ENCODE data around the gene NMNAT3. TPM values are rescaled to one million over a fixed set of nuclear protein-coding genes. Genes with fewer than 3 reads are reported as not detected.
A peak's percentile ranks its signal among the peaks of the same experiment; 100 is the strongest.

The NMNAT3 gene
- total RNA-seq, 2 experiments from 2014 or later, result 3.6 to 5.5 TPM

DNA sequence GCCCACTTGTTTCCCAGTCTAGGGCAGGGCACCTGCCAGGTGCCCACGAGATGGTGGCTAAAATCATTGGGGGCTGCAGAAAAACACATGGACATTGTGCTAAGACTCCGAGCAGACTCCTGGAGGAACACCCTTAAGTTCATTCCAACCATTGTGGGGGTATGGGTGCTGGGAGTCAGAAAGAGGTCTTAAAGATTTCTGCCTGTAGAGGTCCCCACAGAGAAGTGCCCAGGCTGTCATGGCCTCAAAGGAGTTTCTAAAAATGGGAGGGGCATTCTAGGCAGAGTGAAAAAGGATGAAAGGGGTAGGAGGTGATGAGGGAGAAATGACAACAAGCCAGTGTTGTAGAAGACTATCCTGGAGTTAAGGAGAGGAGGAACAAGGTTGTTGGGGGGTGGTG, 155.4 kb downstream of the NMNAT3 start:
- Mint-ChIP-seq H3K9me3 (no peaks in the 10 kb centered on the region), H3K36me3 (no peaks in the 10 kb centered on the region), H3K27ac (no peak overlapping the region), H3K4me3 (no peak overlapping the region), H3K4me1 (no peaks in the 10 kb centered on the region), H3K27me3 (no peaks in the 10 kb centered on the region)
- DNase-seq, result no peak

- no peaks in the 10 kb centered on the region for H3K4me1 Mint-ChIP-seq
- DNase-seq, result no peak
- H3K4me3 Mint-ChIP-seq, result no peak overlapping the region
- H3K27me3 Mint-ChIP-seq, result no peaks in the 10 kb centered on the region
- H3K9me3 Mint-ChIP-seq, result no peaks in the 10 kb centered on the region
- no peak overlapping the region for H3K27ac Mint-ChIP-seq
- H3K36me3 Mint-ChIP-seq, result no peaks in the 10 kb centered on the region
These were observed 156.0 kb downstream of the NMNAT3 start for GRCh38 chr3:139521816-139522215.

GRCh38 chr3:139521144-139521543, 156.6 kb downstream of the NMNAT3 start:
- Mint-ChIP-seq H3K27me3 (no peaks in the 10 kb centered on the region), H3K4me1 (no peaks in the 10 kb centered on the region), H3K27ac (no peak overlapping the region), H3K9me3 (no peaks in the 10 kb centered on the region), H3K4me3 (no peak overlapping the region), H3K36me3 (no peaks in the 10 kb centered on the region)
- DNase-seq, result no peak

DNA sequence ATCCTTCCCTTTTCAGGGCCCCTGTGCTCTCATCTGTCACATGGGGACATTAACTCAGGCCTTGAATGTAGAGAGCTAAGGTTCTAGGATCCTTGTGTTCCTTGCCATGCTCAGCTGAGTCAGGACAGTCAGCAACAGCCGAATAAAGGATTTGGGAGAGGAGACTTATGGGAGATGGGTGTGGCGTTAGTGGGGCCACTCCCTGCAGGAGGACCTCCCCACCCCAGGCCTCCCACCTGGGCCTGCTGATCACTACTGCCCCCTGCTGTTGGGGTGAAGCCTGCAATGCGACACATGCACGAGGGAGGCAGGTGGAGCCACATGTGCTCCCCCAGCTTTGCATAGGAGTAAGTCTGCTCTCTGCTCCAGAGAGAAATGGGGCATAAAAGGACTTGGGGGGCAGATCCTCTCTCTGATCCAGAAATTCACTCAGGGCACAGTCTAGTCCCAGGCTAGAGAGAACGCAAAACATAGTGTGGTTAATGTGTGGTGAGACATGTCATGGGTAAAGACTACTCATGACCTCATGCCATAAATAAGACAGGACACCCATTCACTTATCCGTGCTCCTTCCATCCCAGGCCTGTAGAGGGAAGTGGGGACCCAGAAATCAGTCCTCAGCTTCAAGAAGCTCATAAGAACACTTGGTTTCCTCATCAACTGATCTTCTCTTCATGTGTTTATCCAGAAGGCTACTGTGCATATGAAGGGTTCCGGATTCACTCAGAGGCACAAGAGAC, 157.6 kb downstream of the NMNAT3 start:
- Mint-ChIP-seq H3K4me1 (no peaks in the 10 kb centered on the region), H3K27ac (no peak overlapping the region), H3K27me3 (no peaks in the 10 kb centered on the region), H3K9me3 (no peaks in the 10 kb centered on the region), H3K36me3 (no peaks in the 10 kb centered on the region), H3K4me3 (no peak overlapping the region)
- peak; percentile 43 for DNase-seq

GRCh38 chr3:139518926-139519842, 158.6 kb downstream of the NMNAT3 start:
- Mint-ChIP-seq H3K27me3 (no peaks in the 10 kb centered on the region), H3K9me3 (no peaks in the 10 kb centered on the region)

DNA sequence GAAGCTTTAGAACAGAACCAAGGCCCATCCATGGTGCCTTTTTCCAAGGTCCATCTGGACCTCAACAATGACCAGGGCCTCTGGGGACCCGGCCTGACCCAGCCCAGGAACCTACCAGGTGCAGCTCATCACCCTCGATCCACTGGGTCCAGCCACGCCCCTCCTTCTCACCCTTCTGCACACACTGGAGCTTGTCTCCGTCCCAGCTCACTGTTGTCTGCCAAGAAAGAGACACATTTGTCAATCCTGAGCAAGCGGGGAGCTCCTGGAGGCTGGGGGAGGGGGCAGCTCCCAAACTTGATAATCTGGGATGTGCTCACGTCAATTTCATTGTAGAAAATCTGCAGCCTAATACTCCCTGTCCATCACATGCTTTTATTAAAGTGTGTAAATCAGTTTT, 159.5 kb downstream of the NMNAT3 start:
- no peak overlapping the region for H3K4me3 Mint-ChIP-seq
- no peak overlapping the region for H3K27ac Mint-ChIP-seq
- H3K36me3 Mint-ChIP-seq, result no peaks in the 10 kb centered on the region
- H3K9me3 Mint-ChIP-seq, result no peaks in the 10 kb centered on the region
- no peaks in the 10 kb centered on the region for H3K4me1 Mint-ChIP-seq
- no peaks in the 10 kb centered on the region for H3K27me3 Mint-ChIP-seq
- DNase-seq, result no peak

More at GRCh38 chr3:139518926-139519842, 158.6 kb downstream of the NMNAT3 start:
- no peak overlapping the region for H3K27ac Mint-ChIP-seq
- DNase-seq, result no peak
- no peaks in the 10 kb centered on the region for H3K4me1 Mint-ChIP-seq
- H3K4me3 Mint-ChIP-seq, result no peak overlapping the region
- H3K36me3 Mint-ChIP-seq, result no peaks in the 10 kb centered on the region

DNA sequence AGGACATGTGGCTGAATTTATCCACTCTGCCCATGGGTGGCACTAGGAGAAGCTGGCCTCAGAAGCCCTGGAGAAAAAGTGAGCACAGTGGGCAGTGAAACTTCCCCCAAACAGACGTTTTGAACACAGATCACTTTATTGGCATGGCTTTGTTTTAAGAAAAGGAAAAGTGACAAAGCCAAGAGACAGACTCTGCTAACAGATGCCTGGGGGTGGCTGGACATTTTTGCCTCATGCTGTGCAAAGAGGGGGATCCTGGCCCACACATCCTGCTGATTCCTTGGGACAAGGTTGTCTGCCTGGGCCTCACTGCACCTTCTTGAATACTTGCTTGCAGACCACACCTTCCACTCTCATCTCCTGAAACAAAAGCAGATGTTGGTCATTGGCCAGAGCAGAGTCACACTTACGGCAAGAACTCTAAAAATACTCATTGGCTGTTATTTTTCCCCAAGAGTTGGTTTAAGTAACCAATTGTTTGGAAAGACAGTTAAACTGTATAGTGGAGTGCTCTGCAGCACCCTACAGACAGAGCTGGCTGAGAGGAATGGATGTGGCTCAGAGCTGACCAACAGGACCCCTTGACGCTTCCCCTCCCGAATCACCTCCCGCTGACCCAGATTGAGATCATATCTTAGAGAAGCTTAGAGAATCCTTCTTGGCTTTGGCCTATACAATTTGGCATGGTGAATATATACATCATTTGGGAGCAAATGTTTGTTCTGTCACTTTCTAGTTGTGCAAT, 160.3 kb downstream of the NMNAT3 start:
- Mint-ChIP-seq H3K4me3 (no peak overlapping the region), H3K4me1 (no peaks in the 10 kb centered on the region), H3K27ac (no peak overlapping the region), H3K27me3 (no peaks in the 10 kb centered on the region), H3K9me3 (no peaks in the 10 kb centered on the region), H3K36me3 (no peaks in the 10 kb centered on the region)
- no peak for DNase-seq

DNA sequence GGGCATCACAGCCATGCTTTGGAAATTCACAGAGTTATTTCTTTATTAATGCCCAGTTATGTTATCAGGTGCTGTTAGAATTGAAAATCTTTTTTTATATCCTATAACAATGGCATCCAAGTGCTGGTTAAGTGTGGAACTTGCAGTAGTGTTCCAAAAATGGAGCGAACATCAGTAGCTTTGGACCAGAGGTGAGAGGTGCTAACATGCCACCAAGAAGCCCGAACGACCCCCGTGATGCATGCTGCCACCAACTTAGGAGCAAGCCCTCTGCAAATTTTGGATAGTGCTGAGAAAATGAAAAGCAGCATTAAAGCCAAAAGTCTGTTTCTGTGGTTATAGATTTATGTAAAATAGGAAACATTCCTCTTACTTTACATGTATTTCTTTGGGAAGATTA, 163.0 kb downstream of the NMNAT3 start:
- no peak overlapping the region for H3K27ac Mint-ChIP-seq
- H3K4me3 Mint-ChIP-seq, result no peak overlapping the region
- DNase-seq, result no peak
- H3K36me3 Mint-ChIP-seq, result no peaks in the 10 kb centered on the region
- no peaks in the 10 kb centered on the region for H3K9me3 Mint-ChIP-seq
- no peaks in the 10 kb centered on the region for H3K4me1 Mint-ChIP-seq
- H3K27me3 Mint-ChIP-seq, result no peaks in the 10 kb centered on the region

Other genes starting within 250 kb of the NMNAT3 start
- gene RBP2, start 201.5 kb downstream of the NMNAT3 start, total RNA-seq, result not detected
- not detected for gene RBP1, start 138.2 kb downstream of the NMNAT3 start, total RNA-seq